Mesothelial cell of epicardium (in vitro differentiated cells): Measurements from ENCODE around the gene SH2D3C. TPM values are rescaled to one million over a fixed set of nuclear protein-coding genes. Genes with fewer than 3 reads are reported as not detected.
"Not testable (repeated sequence)": the region's sequence is repeated elsewhere in the genome, so short reads cannot be mapped to it uniquely, and the experiment has no call there.

Experiments used
- DNase-seq, 2 experiments: peaks; one replicate each; pipeline ENCODE4 v3.0.0; 2021; ENCODE audit warnings: low spot score in 2 of 2; ENCODE audit not compliant: unreplicated experiment in 2 of 2
- H3K27ac Mint-ChIP-seq: 2 replicates; pipeline ENCODE4 v1.8.0; 2021; ENCODE audit warnings: mixed read lengths
- H3K27me3 Mint-ChIP-seq: 2 replicates; pipeline ENCODE4 v1.8.0; 2021; ENCODE audit warnings: low read depth, mixed read lengths
- H3K36me3 Mint-ChIP-seq: 2 replicates; pipeline ENCODE4 v1.8.0; 2021; ENCODE audit warnings: mixed read lengths
- H3K4me1 Mint-ChIP-seq: 2 replicates; pipeline ENCODE4 v1.8.0; 2021; ENCODE audit warnings: mixed read lengths
- H3K4me3 Mint-ChIP-seq: 2 replicates; pipeline ENCODE4 v1.8.0; 2021; ENCODE audit warnings: mild to moderate bottlenecking, moderate library complexity, mixed read lengths
- H3K9me3 Mint-ChIP-seq: 2 replicates; pipeline ENCODE4 v1.8.0; 2021; ENCODE audit warnings: mixed read lengths
- CTCF ChIP-seq: fragments of 200-600 bp; sonication (generic); IDR thresholded peaks from one replicate; pipeline ENCODE4 v1.5.0; 2021; ENCODE audit warnings: antibody characterized with exemption; ENCODE audit not compliant: unreplicated experiment
- total RNA-seq: library from RNA; stranded (reverse); gene quantifications from 3 replicates; pipeline ENCODE4 v1.2.1, GENCODE V29; 2021

SH2D3C gene
- total RNA-seq, 1 donor from 2014 or later = 3.4 TPM

GRCh38 chr9:127762111-127762676, 16.3 kb downstream of the SH2D3C start:
- TF ChIP-seq CTCF = no peak
- no peak for DNase-seq
- H3K9me3 Mint-ChIP-seq = no peaks in the 10 kb centered on the region

GRCh38 chr9:127761491-127761956, 16.9 kb downstream of the SH2D3C start:
- no peak for TF ChIP-seq CTCF
- H3K4me3 Mint-ChIP-seq = no peak overlapping the region
- no peak overlapping the region for H3K27ac Mint-ChIP-seq
- DNase-seq = no peak
- no peaks in the 10 kb centered on the region for H3K36me3 Mint-ChIP-seq
- no peaks in the 10 kb centered on the region for H3K9me3 Mint-ChIP-seq
- peaks cover 7% of the 10 kb centered on the region for H3K4me1 Mint-ChIP-seq
- H3K27me3 Mint-ChIP-seq = peaks cover 43% of the 10 kb centered on the region

More at GRCh38 chr9:127762111-127762676, 16.3 kb downstream of the SH2D3C start:
- Mint-ChIP-seq H3K27me3 (peaks cover 37% of the 10 kb centered on the region), H3K27ac (no peak overlapping the region), H3K36me3 (no peaks in the 10 kb centered on the region), H3K4me1 (peaks cover 11% of the 10 kb centered on the region), H3K4me3 (no peak overlapping the region)

- H3K27ac Mint-ChIP-seq = no peak overlapping the region
- no peak overlapping the region for H3K4me3 Mint-ChIP-seq
- H3K9me3 Mint-ChIP-seq = no peaks in the 10 kb centered on the region
- no peaks in the 10 kb centered on the region for H3K36me3 Mint-ChIP-seq
- peaks cover 47% of the 10 kb centered on the region for H3K27me3 Mint-ChIP-seq
- DNase-seq = no peak
- peaks cover 7% of the 10 kb centered on the region for H3K4me1 Mint-ChIP-seq
- TF ChIP-seq CTCF = no peak
Observed at GRCh38 chr9:127761061-127761460, 17.4 kb downstream of the SH2D3C start.

GRCh38 chr9:127758843-127759242, 19.6 kb downstream of the SH2D3C start:
- Mint-ChIP-seq H3K9me3 (no peaks in the 10 kb centered on the region), H3K4me3 (no peak overlapping the region), H3K4me1 (peaks cover 7% of the 10 kb centered on the region), H3K27ac (no peak overlapping the region), H3K36me3 (no peaks in the 10 kb centered on the region), H3K27me3 (peaks cover 57% of the 10 kb centered on the region)
- no peak for TF ChIP-seq CTCF
- no peak for DNase-seq

GRCh38 chr9:127756776-127757175, 21.7 kb downstream of the SH2D3C start:
- not testable (repeated sequence) for DNase-seq, H3K27ac Mint-ChIP-seq, H3K4me3 Mint-ChIP-seq, H3K36me3 Mint-ChIP-seq, H3K9me3 Mint-ChIP-seq, H3K4me1 Mint-ChIP-seq
- peaks cover 59% of the 10 kb centered on the region for H3K27me3 Mint-ChIP-seq

- DNase-seq = no peak
- Mint-ChIP-seq H3K4me3 (no peak overlapping the region), H3K27ac (no peak overlapping the region), H3K36me3 (no peaks in the 10 kb centered on the region), H3K4me1 (no peaks in the 10 kb centered on the region), H3K27me3 (peaks cover 62% of the 10 kb centered on the region), H3K9me3 (no peaks in the 10 kb centered on the region)
- no peak for TF ChIP-seq CTCF
Observed at GRCh38 chr9:127756233-127756632, 22.2 kb downstream of the SH2D3C start.
